Skeletal muscle tissue (tissue), 2 donors: ENCODE results near the gene COX10. TPM values are rescaled to one million over a fixed set of nuclear protein-coding genes. Genes with fewer than 3 reads are reported as not detected.

Experiments
- small RNA-seq: library from RNA; depleted of rRNA; stranded (forward); fragments of <200 nt; gene quantifications from one replicate; pipeline ENCODE3, GENCODE V24; 2014
- total RNA-seq: library from RNA; depleted of rRNA; stranded (reverse); fragments of >200 nt; gene quantifications from one replicate; pipeline ENCODE4 v1.2.3, GENCODE V29; 2014

Gene COX10
- total RNA-seq, 1 donor from 2014 or later, result 17.7 TPM

Small RNAs within 50 kb of the gene (small RNA-seq; reads per million reads assigned to genes)
- not detected for gene RF00090

Other genes with a start within 250 kb of the COX10 start
- not detected for gene CDRT15, start 167.4 kb downstream of the COX10 start, total RNA-seq
- gene HS3ST3B1, start 231.6 kb downstream of the COX10 start, total RNA-seq, result 2.6 TPM